ENCODE measurements around the gene CCDC57.

The CCDC57 gene

GRCh38 chr17:82164853-82165252 is 47.8 kb downstream of the CCDC57 start:
- TF ChIP-seq, protein P1, sequence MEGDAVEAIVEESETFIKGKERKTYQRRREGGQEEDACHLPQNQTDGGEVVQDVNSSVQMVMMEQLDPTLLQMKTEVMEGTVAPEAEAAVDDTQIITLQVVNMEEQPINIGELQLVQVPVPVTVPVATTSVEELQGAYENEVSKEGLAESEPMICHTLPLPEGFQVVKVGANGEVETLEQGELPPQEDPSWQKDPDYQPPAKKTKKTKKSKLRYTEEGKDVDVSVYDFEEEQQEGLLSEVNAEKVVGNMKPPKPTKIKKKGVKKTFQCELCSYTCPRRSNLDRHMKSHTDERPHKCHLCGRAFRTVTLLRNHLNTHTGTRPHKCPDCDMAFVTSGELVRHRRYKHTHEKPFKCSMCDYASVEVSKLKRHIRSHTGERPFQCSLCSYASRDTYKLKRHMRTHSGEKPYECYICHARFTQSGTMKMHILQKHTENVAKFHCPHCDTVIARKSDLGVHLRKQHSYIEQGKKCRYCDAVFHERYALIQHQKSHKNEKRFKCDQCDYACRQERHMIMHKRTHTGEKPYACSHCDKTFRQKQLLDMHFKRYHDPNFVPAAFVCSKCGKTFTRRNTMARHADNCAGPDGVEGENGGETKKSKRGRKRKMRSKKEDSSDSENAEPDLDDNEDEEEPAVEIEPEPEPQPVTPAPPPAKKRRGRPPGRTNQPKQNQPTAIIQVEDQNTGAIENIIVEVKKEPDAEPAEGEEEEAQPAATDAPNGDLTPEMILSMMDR (IDR thresholded peaks at IDR 0.05; ENCODE audit: low read depth, low read length): no peak
- no peak overlapping the region for H3K4me3 ChIP-seq (replicated peaks in 1 of 2; ENCODE audit: low read depth in 2 of 2, low read length in 2 of 2)
- no peak for DNase-seq (ENCODE audit: low read depth in 2 of 2)

- no peak overlapping the region for H3K4me3 ChIP-seq (replicated peaks in 1 of 2; ENCODE audit: low read depth in 2 of 2, low read length in 2 of 2)
- DNase-seq (ENCODE audit: low read depth in 2 of 2): no peak
- TF ChIP-seq, protein P1 (IDR thresholded peaks at IDR 0.05; ENCODE audit: low read depth, low read length): no peak
These were observed 51.4 kb downstream of the CCDC57 start for GRCh38 chr17:82161216-82161615.

- DNase-seq (ENCODE audit: low read depth in 2 of 2): peak in 1 of 2 donors; percentile 42
- H3K4me3 ChIP-seq (replicated peaks in 1 of 2; ENCODE audit: low read depth in 2 of 2, low read length in 2 of 2): no peak overlapping the region
- TF ChIP-seq, protein P1 (IDR thresholded peaks at IDR 0.05; ENCODE audit: low read depth, low read length): no peak
These were observed 52.6 kb downstream of the CCDC57 start for GRCh38 chr17:82160075-82160474.

DNA sequence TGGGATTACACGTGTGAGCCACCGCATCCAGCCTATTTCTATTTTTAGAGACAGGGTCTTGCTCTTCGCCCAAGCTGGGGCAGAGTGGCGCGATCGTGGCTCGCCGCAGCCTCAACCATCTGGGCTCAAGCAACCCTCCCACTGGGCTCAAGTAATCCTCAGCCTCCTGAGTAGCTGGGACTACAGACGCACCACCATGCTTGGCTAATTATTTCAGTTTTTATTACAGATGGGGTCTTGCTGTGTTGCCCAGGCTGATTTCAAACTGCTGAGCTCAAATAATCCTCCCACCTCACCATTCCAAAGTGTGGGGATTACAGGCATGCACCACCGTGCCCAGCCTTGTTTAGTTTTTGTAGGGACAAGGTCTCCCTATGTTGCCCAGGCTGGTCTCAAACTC is 53.8 kb downstream of the CCDC57 start:
- no peak for DNase-seq (ENCODE audit: low read depth in 2 of 2)
- H3K4me3 ChIP-seq (replicated peaks in 1 of 2; ENCODE audit: low read depth in 2 of 2, low read length in 2 of 2): no peak overlapping the region
- TF ChIP-seq, protein P1 (IDR thresholded peaks at IDR 0.05; ENCODE audit: low read depth, low read length): no peak

- DNase-seq (ENCODE audit: low read depth in 2 of 2): no peak
- TF ChIP-seq, protein P1 (IDR thresholded peaks at IDR 0.05; ENCODE audit: low read depth, low read length): no peak
- H3K4me3 ChIP-seq (replicated peaks in 1 of 2; ENCODE audit: low read depth in 2 of 2, low read length in 2 of 2): no peak overlapping the region
These were observed 55.3 kb downstream of the CCDC57 start for GRCh38 chr17:82157046-82158035.

DNA sequence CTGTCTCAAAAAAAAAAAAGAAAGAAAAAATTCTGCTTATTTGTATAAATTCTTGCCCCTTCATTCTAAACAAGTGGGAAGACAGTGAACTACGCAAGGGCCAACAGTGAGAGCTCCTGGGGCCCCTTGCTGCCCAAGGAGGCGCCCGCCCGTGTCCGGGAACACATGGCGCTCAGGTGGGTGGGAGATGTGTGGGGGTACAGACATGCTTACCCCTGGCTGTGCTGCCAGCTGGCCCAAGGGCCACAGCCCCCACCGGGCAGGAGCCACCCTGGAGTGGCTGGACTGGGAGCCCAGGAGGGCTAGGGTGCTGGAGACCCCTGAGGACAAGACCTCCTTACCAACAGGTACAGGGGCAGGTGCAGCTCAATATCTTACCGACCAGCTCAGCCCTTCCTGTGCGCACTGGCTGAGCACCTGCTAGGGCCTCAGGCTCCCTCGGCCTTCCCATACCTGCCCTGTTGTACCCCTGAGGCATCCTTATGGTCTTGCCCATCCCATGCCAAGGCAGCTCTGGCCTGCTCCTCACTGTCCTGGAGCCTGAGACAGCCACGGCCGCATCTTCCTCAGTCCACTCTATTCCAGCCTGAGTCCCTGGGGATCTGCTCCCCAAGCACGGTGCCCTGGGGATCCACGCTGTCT is 56.2 kb downstream of the CCDC57 start:
- no peak overlapping the region for H3K4me3 ChIP-seq (replicated peaks in 1 of 2; ENCODE audit: low read depth in 2 of 2, low read length in 2 of 2)
- DNase-seq (ENCODE audit: low read depth in 2 of 2): no peak
- TF ChIP-seq, protein P1 (IDR thresholded peaks at IDR 0.05; ENCODE audit: low read depth, low read length): no peak

Measured in cardiac fibroblast (primary cell).